Glutamatergic neuron (in vitro differentiated cells): ENCODE measurements around the gene PEX13. TPM values are rescaled to one million over a fixed set of nuclear protein-coding genes. Genes with fewer than 3 reads are reported as not detected.

Experiments used
- DNase-seq: peaks from one replicate; pipeline ENCODE4 v3.0.0; 2022
- H3K27ac Mint-ChIP-seq: one replicate; pipeline ENCODE4 v1.8.0; 2020; ENCODE audit warnings: mild to moderate bottlenecking, mixed read lengths, inconsistent platforms; ENCODE audit not compliant: unreplicated experiment
- H3K27me3 Mint-ChIP-seq: one replicate; pipeline ENCODE4 v1.8.0; 2020; ENCODE audit warnings: mild to moderate bottlenecking, moderate library complexity, mixed read lengths, inconsistent platforms; ENCODE audit not compliant: unreplicated experiment
- H3K36me3 Mint-ChIP-seq: one replicate; pipeline ENCODE4 v1.8.0; 2020; ENCODE audit warnings: mild to moderate bottlenecking, mixed read lengths, inconsistent platforms; ENCODE audit not compliant: unreplicated experiment
- H3K4me1 Mint-ChIP-seq: one replicate; pipeline ENCODE4 v1.8.0; 2020; ENCODE audit warnings: mild to moderate bottlenecking, low read depth, mixed read lengths, inconsistent platforms; ENCODE audit not compliant: unreplicated experiment
- H3K4me3 Mint-ChIP-seq: one replicate; pipeline ENCODE4 v1.8.0; 2020; ENCODE audit warnings: mild to moderate bottlenecking, mixed read lengths, inconsistent platforms; ENCODE audit not compliant: unreplicated experiment
- H3K9me3 Mint-ChIP-seq: one replicate; pipeline ENCODE4 v1.8.0; 2020; ENCODE audit warnings: mild to moderate bottlenecking, moderate library complexity, mixed read lengths, inconsistent platforms; ENCODE audit not compliant: unreplicated experiment
- total RNA-seq: library from RNA; stranded (reverse); fragmentation: NEBNext Ultra II Directional; extraction: Animal tissue kit (Norgen Biotek cat#: 25700); gene quantifications from one replicate; pipeline ENCODE4 v1.2.1, GENCODE V29; 2021; ENCODE audit not compliant: unreplicated experiment
- TF ChIP-seq, protein P1 (sequence below): fragments of 200-600 bp; sonication (generic); IDR thresholded peaks from one replicate; pipeline ENCODE4 v1.5.0; 2021; ENCODE audit not compliant: partially characterized antibody, unreplicated experiment

PEX13 gene
- total RNA-seq, 1 donor from 2014 or later: 22.5 TPM

DNA sequence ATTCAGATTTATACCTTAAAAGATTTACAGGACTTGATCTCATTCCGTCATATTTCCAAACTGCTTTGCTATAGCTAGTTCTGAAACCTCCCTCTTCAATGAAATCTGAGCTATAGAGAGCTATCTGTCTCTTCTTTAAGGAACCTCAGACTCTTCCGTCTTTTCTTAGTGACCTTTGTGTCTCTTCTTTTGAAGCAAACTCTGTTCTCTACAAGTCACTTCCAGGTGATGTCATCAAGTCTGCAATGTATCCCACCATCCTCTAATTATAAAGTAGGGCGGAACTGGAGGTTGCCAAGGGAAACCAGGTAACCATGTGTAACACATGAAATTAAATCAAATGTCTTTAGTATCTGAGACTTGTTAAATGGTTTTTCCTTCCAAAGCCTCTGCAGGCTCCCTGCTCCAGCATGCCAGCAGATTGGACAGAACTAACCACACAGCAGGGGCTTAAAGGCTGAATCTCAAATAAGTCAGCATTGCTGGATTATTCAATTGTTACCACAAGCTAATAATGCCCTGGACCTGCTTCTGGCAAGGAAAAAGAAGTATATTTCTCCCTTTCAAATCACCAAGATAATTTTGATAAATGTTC is 41.2 kb upstream of the PEX13 start:
- Mint-ChIP-seq H3K27ac (no peak overlapping the region), H3K4me3 (no peak overlapping the region), H3K9me3 (no peaks in the 10 kb centered on the region), H3K36me3 (no peaks in the 10 kb centered on the region), H3K4me1 (no peaks in the 10 kb centered on the region), H3K27me3 (peaks cover 2% of the 10 kb centered on the region)
- DNase-seq: no peak
- TF ChIP-seq, protein P1, sequence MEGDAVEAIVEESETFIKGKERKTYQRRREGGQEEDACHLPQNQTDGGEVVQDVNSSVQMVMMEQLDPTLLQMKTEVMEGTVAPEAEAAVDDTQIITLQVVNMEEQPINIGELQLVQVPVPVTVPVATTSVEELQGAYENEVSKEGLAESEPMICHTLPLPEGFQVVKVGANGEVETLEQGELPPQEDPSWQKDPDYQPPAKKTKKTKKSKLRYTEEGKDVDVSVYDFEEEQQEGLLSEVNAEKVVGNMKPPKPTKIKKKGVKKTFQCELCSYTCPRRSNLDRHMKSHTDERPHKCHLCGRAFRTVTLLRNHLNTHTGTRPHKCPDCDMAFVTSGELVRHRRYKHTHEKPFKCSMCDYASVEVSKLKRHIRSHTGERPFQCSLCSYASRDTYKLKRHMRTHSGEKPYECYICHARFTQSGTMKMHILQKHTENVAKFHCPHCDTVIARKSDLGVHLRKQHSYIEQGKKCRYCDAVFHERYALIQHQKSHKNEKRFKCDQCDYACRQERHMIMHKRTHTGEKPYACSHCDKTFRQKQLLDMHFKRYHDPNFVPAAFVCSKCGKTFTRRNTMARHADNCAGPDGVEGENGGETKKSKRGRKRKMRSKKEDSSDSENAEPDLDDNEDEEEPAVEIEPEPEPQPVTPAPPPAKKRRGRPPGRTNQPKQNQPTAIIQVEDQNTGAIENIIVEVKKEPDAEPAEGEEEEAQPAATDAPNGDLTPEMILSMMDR: no peak

DNA sequence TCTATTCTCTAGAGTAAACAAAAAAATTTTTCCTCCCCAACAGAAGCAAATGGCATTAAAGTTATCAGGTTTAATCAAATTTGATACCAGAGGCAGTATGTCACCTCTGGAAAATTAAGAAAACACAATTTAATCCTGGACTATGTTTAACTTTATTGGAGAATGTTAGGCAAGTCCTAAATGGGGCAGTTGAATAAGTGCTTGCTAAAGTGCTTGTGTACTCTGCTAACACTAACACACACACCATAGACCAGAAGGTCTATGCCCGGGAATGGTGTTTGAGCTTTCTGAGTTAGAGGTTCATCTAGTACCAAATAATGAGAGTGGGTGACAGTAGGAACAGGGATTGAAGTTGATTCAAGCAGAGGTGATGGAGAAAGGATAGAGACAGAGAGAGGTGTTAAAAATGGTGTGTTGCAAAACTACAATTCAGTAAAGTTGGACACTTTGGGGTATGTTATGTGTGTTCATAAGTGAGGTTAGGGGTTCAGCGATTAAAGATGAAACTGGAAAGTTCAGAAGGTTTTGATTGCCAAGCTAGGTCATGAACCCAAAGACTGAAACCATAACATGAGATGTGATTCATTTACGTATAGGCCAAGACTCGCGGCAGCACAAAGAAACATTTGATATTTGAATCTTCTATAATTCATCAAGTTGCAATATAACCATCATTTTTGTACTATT is 40.5 kb upstream of the PEX13 start:
- TF ChIP-seq, protein P1: no peak
- no peak overlapping the region for H3K27ac Mint-ChIP-seq
- H3K9me3 Mint-ChIP-seq: no peaks in the 10 kb centered on the region
- peaks cover 2% of the 10 kb centered on the region for H3K27me3 Mint-ChIP-seq
- no peak for DNase-seq
- no peaks in the 10 kb centered on the region for H3K4me1 Mint-ChIP-seq
- H3K4me3 Mint-ChIP-seq: no peak overlapping the region
- no peaks in the 10 kb centered on the region for H3K36me3 Mint-ChIP-seq

GRCh38 chr2:60977562-60977895 is 40.0 kb upstream of the PEX13 start:
- Mint-ChIP-seq H3K9me3 (no peaks in the 10 kb centered on the region), H3K36me3 (no peaks in the 10 kb centered on the region), H3K4me3 (no peak overlapping the region), H3K27ac (no peak overlapping the region), H3K27me3 (no peaks in the 10 kb centered on the region), H3K4me1 (no peaks in the 10 kb centered on the region)
- DNase-seq: no peak
- TF ChIP-seq, protein P1: no peak

- H3K27ac Mint-ChIP-seq: no peak overlapping the region
Observed at GRCh38 chr2:60979231-60979630, 38.3 kb upstream of the PEX13 start.

More at GRCh38 chr2:60979231-60979630, 38.3 kb upstream of the PEX13 start:
- Mint-ChIP-seq H3K27me3 (no peaks in the 10 kb centered on the region), H3K9me3 (no peaks in the 10 kb centered on the region), H3K36me3 (no peaks in the 10 kb centered on the region), H3K4me3 (no peak overlapping the region), H3K4me1 (no peaks in the 10 kb centered on the region)
- TF ChIP-seq, protein P1: no peak
- DNase-seq: no peak
